Umbilical cord (tissue), 2 donors: ENCODE measurements around the gene ISCU. TPM values are rescaled to one million over a fixed set of nuclear protein-coding genes. Genes with fewer than 3 reads are reported as not detected.
"Not testable (repeated sequence)": the region's sequence is repeated elsewhere in the genome, so short reads cannot be mapped to it uniquely, and the experiment has no call there.

Source experiments
- DNase-seq: peaks from one replicate; pipeline ENCODE4 v3.0.0-alpha.2; 2015; ENCODE audit warnings: low spot score
- total RNA-seq: library from RNA; depleted of rRNA; stranded (reverse); fragments of >200 nt; gene quantifications from one replicate; pipeline ENCODE4 v1.2.3, GENCODE V29; 2014; ENCODE audit warnings: low replicate concordance; ENCODE audit not compliant: insufficient read depth

ISCU gene
- total RNA-seq, 1 donor from 2014 or later = 108 TPM

GRCh38 chr12:108543652-108544051, 18.7 kb upstream of the ISCU start:
- DNase-seq = no peak

DNA sequence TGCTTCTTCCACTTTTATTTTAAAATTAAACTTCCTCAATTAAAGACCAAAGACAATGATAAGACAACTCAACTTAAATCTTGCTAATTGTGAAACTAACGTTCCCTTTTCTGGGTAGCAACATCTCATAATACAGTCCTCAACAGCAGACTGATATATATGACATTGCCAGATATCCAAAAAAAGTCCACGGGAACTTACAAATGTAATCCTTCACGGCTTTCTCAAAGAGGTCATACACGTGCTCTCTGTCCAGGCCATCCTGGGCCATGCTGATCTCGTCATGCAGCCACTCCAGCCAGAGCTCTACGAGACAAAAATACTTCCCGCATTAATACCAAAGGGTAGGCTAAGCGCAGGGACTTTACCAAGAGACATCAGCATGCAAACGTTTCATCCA, 14.7 kb upstream of the ISCU start:
- DNase-seq = no peak

GRCh38 chr12:108548954-108549521, 13.4 kb upstream of the ISCU start:
- no peak for DNase-seq

- DNase-seq = no peak
These were observed 10.9 kb upstream of the ISCU start for GRCh38 chr12:108551535-108551934.

DNA sequence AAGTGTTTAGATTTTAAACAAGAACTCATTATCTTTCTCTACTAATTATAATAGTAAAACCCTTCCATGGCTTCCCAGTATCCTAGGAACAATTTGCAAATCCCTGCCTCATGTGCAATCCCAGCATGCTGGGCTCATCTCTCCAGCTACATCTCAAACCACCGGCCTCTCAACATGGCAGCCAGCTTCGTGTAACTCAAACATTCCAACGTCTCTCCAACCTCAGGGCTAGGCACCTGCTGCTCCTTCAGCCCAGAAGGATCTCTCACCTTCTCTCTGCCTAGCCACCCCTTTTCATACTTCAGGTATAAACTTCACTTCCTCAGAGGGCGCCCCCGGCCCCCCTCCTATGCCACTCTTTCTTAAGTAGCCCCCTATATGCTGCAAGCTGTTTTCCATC, 8.6 kb upstream of the ISCU start:
- DNase-seq = no peak

- DNase-seq = not testable (repeated sequence)
These were observed 7.0 kb upstream of the ISCU start for GRCh38 chr12:108555383-108555782.

DNA sequence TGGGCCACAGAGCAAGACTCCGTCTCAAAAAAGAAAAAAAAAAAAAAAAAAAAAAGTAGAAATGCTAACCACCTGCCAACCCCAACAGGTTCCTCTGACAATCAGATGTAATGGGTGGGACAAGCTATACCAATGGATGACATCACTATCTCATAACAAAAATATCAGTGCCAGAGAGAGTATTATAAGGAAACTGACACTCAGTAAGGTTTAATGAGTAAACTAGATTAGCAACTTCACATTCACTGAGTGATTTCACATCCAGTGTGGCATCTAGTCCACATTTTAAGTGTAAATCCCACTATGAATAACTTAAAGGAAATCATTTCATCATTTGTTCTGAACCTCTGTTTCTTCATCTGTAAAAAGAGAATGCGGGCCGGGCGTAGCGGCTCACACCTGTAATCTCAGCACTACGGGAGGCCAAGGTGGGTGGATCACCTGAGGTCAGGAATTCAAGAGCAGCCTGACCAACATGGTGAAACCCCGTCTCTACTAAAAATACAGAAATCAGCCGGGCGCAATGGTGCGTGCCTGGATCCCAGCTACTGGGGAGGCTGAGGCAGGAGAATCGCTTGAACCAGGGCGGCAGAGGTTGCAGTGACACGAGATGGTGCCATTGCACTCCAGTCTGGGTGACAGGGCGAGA, 3.3 kb upstream of the ISCU start:
- no peak for DNase-seq

- no peak for DNase-seq
These were observed 2.6 kb upstream of the ISCU start for GRCh38 chr12:108559748-108560147.

DNA sequence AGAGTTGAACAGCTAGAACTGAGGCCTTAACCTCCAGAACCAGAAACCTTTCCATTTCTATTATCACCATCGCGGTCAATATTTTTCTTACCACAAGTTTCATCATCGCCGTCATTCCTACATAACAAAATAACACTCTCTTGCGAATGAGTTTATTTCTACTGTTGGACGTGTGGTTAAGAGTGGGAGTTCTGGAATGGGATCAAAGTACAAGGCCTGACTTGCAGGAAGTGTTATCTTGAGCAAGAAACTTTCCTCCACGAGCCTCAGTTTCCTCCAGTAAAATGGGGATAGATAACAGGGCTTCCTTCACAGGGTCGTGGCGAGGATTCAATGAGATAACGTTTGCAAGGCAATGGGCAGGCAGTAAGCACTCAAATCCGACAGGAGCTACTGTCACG, 2.1 kb upstream of the ISCU start:
- no peak for DNase-seq

DNA sequence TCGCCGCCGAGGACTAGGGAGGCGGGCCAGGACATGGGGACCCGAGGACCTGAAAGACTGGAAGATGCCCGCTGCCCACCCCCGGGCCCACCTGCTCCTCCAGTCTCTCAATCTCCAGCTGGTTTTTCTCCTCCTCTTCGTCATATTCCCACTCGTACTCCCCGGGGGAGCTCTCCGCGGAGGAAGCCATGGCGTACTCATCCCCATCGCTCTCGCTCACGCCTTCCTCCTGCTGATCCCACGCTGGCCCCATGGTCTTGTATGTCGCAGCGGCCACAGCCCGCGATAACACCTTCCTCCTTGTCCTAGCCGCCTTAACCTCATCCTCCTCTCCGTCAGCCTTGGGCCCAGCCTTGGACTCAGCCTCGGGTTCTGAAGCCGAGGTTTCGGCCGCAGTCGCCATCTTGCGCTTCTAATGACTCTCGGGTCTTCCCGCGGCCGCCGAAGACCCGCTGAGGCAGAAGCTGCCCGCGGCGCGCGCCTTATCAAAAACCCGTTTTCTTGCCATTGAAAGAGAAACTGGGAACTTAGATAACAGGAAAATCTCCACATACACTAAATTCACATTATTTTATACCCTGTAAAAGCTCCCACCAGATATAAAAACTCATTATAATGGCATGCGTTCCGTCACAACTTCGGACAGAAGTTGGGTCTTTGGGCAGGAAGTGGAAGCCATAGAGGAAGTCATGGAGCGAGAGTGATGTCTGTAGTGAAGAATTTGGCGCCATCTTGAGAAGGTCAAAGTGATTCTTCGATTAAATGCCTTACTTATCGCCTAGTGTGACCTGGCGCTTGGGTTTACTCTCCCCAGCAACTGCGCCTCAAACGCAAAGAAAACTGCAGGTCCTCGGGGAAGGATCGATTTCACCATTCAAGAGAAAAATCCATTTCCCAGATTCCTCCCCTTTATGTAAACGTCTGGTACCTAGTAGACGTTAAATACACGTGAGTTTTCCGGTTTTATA, 1.4 kb upstream of the ISCU start, which contains the start of gene SART3:
SART3 (minus strand) TSS at position 422 of the 968 bp plus-strand sequence; CDS start at position 403, 19 bp downstream.
- peak; percentile 95 for DNase-seq

DNA sequence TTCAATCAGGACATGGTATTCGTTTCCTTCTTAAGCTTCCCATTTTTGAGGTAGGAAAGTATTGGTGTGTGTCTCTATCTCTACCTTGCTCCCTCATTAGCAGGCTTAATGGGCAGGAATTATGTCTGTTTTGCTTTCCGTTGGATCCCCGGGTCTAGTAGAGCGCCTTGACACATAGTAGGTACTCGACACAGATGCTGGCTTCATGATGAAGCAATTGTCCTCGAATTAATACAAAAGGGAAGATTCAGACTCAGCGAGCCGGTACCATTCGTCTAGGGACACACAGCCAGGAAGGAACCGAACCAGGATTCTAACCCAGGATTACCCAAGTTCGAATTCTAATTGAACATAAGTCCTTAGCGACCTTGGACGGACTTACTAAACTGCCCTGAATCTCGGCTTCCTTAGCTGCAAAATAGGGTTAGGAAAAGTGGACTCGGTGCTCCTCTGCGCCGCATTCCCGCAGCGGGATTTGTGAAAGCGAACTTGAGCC, 496 bp upstream of the ISCU start:
- DNase-seq = no peak

DNA sequence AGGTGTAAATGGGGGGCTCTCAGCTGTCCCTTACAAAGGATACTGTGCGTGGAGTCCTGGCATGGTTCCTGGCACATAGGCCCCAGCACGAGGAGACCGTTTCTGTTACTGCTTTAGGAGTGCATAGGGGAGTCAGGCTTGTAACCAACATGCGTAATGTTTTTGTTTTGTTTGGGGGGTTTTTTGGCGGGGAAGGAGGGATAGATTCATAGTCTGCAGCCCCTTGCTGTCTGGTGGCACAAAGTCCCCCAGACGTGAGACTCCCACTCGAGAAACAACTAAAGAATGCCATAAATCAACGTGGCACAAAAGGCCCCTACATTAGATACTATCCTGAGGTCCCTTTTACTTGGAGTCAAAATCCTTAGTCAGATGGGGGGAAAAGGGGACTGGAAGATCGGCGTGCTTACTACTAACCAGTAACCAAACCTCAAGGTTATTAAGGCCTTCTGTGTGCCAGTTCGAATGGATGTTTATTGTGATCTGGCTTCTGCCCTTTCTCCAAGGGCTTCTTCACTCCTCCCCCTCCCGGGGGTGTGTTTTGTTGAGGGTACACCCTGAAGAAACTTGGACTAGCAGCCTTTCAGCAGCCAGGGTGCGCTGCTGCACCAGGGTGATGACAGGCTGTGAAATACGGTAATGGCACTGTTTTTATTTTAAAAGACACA, 874 bp downstream of the ISCU start:
- peak; percentile 95 for DNase-seq

DNA sequence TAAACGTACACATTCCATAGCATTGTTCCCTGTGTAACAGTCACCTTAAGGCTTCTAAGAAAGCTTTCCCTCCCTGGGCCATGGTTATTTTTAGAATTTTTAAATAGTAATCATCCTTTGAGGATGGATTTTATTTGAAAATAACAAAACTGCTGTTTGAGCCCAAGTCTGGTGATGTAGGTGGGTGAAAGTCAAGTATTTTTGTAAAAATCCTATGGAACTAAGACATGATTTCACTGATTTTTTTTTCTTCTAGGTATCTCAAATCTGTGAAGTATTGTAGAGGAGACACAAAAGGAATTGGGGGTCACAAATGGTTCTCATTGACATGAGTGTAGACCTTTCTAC, 1.4 kb downstream of the ISCU start:
- no peak for DNase-seq

- DNase-seq = no peak
These were observed 2.3 kb downstream of the ISCU start for GRCh38 chr12:108564724-108565123.

DNA sequence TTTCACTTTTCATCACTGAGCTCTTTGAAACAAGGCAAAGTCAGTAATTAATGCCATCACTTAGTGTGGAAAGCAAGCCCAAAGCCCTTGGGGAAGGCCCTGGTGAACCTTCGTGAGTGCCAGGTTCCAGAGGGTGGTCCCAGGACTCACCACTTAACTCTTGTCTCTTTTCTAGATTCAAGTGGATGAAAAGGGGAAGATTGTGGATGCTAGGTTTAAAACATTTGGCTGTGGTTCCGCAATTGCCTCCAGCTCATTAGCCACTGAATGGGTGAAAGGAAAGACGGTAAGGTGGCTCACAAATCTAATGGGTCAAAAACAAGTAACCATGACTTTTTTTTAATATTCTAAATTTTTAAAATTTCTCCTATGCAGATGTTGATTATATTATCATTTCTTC, 2.8 kb downstream of the ISCU start:
- no peak for DNase-seq

- DNase-seq = no peak
These were observed 3.6 kb downstream of the ISCU start for GRCh38 chr12:108565976-108566375.

GRCh38 chr12:108566452-108566851, 4.1 kb downstream of the ISCU start:
- no peak for DNase-seq

- no peak for DNase-seq
These were observed 5.3 kb downstream of the ISCU start for GRCh38 chr12:108567406-108568337.

- DNase-seq = no peak
These were observed 6.2 kb downstream of the ISCU start for GRCh38 chr12:108568338-108569154.
